PFSK-1 (cell line): ENCODE results near the gene MPDZ.

Source experiments
- POLR2AphosphoS5 ChIP-seq: IDR thresholded peaks from 2 replicates; pipeline ENCODE4 v1.6.1; 2012; ENCODE audit warnings: low read depth, mild to moderate bottlenecking, control low read depth, low read length, moderate library complexity
- TAF1 ChIP-seq: IDR thresholded peaks from 2 replicates; pipeline ENCODE4 v1.6.1; 2012; ENCODE audit warnings: low read length, control low read depth, borderline replicate concordance; ENCODE audit not compliant: insufficient read depth
- TF ChIP-seq, protein P1 (sequence below), 2 experiments: IDR thresholded peaks; 2 replicates each; pipeline versions ENCODE4 v1.6.1 to v1.8.0; 2011 to 2012; ENCODE audit warnings: low read depth in 2 of 2, low read length in 2 of 2, control low read depth in 1 of 2, inconsistent platforms in 1 of 2, mild to moderate bottlenecking in 1 of 2, moderate library complexity in 1 of 2; ENCODE audit not compliant: insufficient read depth in 1 of 2

DNA sequence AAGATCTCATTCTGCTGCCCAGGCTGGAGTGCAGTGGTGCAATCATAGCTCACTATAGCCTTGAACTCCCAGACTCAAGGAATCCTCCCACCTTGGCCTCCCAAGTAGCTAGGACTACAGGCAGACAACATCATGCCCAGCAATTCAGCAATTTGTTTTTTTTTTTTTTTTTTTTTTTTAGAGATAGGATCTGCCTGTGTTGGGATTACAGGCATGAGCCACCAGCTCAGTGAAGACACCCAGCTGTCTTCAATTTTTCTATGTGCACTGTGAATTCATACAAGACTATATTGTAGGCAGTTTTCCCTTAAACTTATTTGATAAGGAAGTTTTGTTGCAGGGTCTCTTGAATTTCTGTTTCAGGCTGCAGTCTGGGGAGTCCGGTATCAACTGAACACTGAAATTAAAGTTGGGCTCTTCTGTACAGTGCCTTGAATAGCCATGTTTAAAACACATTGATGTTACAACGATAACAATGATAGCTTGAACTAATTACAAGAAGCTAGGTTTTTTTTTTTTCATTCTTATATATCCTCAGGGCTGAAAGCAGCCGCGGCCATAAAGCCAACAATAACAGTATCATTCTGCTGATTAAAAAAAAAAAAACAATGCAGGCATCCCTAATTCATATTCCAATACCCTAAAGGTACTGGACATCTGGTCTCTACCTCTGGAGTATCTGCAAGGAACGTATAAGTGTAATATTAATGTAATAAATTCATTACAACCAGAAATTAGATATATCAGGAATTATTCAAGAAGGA lies 63.5 kb downstream of the MPDZ start:
- TF ChIP-seq POLR2AphosphoS5, result no peak
- no peak for TF ChIP-seq TAF1
- TF ChIP-seq, protein P1, sequence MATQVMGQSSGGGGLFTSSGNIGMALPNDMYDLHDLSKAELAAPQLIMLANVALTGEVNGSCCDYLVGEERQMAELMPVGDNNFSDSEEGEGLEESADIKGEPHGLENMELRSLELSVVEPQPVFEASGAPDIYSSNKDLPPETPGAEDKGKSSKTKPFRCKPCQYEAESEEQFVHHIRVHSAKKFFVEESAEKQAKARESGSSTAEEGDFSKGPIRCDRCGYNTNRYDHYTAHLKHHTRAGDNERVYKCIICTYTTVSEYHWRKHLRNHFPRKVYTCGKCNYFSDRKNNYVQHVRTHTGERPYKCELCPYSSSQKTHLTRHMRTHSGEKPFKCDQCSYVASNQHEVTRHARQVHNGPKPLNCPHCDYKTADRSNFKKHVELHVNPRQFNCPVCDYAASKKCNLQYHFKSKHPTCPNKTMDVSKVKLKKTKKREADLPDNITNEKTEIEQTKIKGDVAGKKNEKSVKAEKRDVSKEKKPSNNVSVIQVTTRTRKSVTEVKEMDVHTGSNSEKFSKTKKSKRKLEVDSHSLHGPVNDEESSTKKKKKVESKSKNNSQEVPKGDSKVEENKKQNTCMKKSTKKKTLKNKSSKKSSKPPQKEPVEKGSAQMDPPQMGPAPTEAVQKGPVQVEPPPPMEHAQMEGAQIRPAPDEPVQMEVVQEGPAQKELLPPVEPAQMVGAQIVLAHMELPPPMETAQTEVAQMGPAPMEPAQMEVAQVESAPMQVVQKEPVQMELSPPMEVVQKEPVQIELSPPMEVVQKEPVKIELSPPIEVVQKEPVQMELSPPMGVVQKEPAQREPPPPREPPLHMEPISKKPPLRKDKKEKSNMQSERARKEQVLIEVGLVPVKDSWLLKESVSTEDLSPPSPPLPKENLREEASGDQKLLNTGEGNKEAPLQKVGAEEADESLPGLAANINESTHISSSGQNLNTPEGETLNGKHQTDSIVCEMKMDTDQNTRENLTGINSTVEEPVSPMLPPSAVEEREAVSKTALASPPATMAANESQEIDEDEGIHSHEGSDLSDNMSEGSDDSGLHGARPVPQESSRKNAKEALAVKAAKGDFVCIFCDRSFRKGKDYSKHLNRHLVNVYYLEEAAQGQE (IDR thresholded peaks at IDR 0.05; ENCODE audit: insufficient read depth in 1 of 2, low read depth in 2 of 2, low read length in 2 of 2), result no peak
